GM12875 (cell line): ENCODE data around the gene TTYH1.
"Not testable (repeated sequence)": the region's sequence is repeated elsewhere in the genome, so short reads cannot be mapped to it uniquely, and the experiment has no call there.

Source experiments
- H3K4me3 ChIP-seq: one replicate; pipeline ENCODE4 v1.5.1; 2011; ENCODE audit warnings: low read depth, low read length, control low read depth
- TF ChIP-seq, protein P1 (sequence below): IDR thresholded peaks from 2 replicates; pipeline ENCODE4 v1.5.1; 2011; ENCODE audit warnings: low read depth, mild to moderate bottlenecking, control low read depth, inconsistent platforms, low read length, moderate library complexity, borderline replicate concordance; ENCODE audit not compliant: insufficient read depth

The TTYH1 gene

DNA sequence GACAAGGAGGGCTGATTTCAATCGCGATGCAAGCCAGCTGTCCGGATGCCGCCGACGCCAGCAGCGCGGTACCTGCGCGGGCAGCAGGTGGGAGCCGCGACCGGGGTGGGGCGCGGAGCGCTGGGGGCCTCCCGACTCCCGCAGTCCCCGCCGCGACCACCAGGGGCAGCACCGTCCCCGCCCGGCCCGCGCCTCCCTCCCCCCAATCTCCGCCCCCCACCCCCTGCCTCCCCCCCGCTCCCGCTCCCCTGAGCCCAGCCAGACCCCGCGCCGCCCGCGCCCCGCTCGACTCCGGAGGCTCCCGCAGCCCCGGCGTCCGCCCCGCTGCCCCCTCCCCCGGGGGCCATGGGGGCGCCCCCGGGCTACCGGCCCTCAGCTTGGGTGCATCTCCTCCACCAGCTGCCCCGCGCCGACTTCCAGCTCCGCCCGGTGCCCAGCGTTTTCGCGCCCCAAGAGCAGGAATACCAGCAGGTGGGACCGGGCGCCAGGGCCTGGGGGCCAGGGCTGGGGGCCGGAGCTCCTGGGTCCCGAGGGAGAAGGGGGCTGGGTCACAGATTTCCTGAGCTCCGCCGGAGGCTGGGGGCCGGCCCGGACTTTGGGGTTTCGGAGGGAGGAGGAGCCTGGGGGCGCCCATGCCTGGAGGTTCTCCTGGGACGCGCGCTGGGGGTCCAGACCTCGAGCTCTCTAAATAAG is at the start of gene TTYH1:
TTYH1 (plus strand) TSS at position 257 of the 693 bp plus-strand sequence; CDS start at position 346, 89 bp downstream.
- TF ChIP-seq, protein P1, sequence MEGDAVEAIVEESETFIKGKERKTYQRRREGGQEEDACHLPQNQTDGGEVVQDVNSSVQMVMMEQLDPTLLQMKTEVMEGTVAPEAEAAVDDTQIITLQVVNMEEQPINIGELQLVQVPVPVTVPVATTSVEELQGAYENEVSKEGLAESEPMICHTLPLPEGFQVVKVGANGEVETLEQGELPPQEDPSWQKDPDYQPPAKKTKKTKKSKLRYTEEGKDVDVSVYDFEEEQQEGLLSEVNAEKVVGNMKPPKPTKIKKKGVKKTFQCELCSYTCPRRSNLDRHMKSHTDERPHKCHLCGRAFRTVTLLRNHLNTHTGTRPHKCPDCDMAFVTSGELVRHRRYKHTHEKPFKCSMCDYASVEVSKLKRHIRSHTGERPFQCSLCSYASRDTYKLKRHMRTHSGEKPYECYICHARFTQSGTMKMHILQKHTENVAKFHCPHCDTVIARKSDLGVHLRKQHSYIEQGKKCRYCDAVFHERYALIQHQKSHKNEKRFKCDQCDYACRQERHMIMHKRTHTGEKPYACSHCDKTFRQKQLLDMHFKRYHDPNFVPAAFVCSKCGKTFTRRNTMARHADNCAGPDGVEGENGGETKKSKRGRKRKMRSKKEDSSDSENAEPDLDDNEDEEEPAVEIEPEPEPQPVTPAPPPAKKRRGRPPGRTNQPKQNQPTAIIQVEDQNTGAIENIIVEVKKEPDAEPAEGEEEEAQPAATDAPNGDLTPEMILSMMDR, result peak; percentile 46; the same call in 1 of the 2 replicates

DNA sequence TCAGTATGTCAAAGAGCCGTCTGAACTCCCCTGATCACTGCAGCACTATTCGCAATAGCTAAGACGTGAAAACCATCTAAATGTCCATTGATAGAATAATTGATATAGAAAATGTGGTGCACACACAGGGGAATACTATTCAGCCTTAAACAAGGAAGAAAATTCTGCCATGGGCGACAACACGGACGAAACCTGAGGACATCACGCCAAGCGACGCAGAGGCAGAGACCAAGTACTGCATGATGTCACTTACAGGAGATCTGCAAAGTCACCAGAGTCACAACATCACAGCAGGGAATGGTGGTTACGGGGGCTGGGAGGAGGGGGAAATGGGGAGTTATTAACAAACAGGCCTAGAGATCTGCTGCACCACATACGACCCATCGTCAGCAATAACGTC is 49.5 kb upstream of the TTYH1 start:
- H3K4me3 ChIP-seq, result not testable (repeated sequence)

More for the DNA sequence above, at the start of gene TTYH1:
- no peak within 1 kb of the TSS for H3K4me3 ChIP-seq

DNA sequence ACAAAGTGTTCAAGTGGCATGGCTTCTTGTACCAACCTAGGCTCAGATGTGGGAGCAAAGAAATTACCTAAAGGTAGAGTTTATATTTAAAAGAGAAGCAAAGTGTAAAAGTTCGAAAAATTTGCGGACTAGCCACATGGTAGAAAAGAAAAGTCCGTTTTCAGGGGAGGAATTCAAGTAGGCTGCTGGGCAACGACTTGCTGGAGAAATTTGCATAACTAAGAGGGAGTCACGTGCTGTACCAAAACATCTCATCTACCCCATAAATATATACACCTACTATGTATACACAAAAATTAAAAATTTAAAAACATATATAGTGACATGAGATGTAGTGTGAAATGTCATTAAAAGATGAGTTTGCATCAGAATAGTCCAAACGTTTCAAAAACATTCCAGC is 48.5 kb upstream of the TTYH1 start:
- no peak overlapping the region for H3K4me3 ChIP-seq
- TF ChIP-seq, protein P1, result no peak

DNA sequence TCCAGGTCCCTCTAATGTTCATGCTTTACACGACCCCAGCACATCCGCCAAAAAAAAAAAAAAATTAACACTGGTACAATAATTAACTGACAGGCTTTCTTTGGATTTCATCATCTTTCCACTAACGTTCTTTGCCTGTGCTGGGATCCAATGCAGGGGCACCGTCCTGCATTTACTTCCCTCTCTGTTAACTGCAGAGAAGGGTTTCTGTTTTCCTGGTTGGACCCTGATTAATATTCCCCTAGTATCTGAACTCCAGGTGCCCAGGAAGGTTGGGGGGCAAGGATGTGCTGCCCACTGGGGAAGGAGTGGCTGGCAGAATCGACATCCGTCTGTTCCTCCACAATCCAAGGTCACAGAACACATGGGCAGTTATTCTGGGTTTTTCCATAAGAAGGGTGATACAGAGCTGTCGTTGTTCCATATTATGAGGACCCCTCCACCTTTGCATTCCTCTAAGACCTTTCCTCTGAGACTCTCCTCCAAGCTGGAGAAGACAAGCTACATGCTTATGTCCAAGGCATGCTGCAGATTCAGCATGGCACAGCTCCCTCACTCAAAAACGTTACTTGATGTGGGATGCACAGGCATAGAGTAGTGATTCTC is 46.1 kb upstream of the TTYH1 start:
- H3K4me3 ChIP-seq, result no peak overlapping the region
- TF ChIP-seq, protein P1, result no peak

DNA sequence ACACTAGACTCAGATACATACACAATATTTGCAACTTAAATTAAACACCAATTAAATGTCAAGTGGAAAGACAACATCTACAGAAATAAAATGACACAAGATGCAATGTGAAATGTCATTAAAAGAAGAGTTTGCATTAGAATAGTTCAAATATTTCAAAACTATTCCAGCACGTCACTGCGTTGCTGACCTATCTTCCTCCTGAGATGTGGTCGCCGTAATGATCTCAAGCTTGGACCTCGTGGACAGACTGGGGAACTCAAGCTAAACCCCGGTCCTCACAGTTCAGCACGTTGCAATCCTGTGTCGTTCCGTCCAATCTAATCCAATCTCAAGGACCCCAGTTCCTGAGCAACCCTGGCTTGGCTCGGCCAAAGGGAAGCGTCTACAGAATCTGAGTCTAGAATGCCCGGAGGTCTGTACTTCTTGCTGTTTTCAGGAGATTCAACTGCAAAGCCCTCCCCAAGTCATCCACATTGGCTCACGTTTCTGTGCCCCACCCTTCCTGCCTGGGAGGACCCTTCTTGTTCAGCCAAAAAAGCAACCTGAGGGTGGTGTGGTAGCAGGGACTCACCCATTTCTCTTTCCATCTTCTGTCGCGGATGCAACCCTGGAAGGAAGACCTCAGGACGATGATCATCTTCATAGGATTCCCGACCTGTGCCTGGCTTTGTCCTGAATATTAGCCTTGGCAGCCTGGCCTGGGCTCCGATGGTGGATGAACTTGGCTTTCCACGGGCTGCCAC is 45.4 kb upstream of the TTYH1 start:
- H3K4me3 ChIP-seq, result not testable (repeated sequence)

DNA sequence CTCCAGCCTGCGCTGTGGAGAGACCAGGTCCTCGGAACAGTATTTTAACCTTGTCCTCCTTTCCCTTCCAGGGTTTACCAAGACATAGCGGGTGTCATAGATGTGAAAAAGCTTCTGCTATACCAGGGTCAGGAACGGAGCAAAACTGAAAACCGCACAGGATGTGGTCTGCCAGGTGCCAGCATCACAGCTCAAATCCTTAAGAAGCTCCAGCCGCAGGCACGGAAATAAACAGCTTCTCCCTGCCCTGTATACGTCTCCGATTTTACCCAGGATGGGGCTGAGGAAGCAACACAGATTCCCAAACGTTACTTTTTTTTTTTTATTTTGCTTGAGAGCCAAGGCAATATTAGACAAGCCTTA is 44.8 kb upstream of the TTYH1 start:
- not testable (repeated sequence) for H3K4me3 ChIP-seq

DNA sequence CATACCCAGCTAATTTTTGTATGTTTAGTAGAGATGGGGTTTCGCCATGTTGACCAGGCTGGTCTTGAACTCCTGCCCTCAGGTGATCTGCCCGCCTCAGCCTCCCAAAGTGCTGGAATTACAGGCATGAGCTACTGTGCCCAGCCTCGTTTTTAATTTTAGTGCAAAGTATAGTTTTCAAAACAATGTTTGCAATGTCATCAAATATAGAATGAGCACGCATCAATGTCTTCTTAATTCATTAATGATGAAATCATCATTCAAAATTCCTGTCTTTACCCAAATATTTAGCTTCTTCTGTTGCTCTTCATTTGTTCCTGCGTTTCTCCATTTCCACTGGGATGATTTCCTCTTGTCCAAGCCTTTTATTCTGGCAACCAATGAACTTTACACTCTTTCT is 43.8 kb upstream of the TTYH1 start:
- H3K4me3 ChIP-seq, result not testable (repeated sequence)

DNA sequence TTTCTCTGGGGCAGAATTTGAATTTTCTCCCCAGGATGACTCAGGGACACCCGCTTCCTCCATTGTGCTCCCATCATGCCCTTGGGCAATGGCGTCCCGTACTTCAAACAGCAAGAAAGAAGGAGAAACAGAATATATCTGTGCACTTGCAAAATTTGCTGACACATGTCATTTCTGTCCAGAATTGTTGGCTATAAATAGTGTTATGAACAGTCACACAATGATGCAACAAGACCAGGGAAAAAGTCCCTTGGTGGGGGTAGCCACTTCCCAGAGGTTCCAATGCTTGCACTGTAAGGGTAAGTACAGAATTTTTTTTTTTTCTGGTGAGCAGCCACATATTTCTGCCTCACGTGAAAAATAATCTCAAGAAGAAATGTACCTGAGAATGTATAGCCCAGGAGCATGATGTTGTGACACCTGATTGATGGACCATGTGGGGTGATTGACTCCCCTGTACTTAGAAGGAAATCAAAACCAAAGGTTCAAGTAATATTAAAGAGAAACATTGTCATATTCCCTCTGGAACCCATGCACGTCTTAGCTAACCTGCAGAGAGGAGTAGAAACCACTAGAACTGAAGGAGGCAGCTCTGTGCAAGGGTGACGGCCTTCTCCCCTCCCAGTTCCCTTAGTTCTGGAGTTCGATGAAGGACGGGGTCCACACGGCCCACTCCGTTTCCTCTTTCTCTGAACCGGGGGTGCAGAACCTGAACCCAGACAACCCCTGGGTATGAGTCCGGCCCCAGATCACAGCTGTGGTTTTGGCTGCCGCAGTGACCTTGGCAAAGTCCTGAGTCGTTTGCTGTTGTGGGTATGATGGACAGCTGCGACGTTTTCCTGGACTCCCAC is 41.3 kb upstream of the TTYH1 start:
- TF ChIP-seq, protein P1, result no peak
- H3K4me3 ChIP-seq, result no peak overlapping the region

DNA sequence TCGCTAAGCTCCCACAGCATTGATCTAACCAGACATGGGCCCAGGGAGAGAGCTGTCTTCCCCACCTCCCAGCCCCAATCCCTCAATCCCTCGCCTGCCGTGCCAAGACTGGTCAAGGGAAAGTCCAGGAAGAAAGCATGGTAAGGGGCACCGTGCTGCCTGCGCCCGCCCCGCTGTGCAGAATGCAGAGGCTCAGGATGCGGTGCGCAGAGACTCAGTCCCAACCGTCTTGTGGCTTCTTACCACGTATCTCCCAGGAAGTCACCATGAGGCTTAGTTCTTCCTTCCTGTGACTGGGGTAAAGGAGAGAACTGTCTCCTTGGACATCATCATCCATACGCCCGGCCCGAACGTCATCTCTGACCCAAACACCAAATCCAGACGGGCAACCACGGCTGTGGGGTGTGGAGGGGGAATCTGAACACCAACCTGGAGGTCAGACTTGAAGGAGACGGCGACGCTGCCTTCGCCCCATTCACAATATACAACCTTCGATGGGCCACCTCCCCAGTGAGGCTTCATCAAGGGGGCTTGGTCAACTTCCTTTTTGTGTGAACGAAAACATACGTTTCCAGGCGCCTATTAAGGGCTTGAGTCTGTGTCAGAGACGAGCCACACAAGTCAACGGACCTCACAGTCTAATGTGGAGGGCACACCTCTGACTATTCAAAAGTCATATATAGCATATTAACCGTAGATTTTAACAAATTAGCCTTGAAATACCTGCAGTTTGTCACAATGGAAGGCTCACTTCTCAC is 39.9 kb upstream of the TTYH1 start:
- not testable (repeated sequence) for H3K4me3 ChIP-seq
